SK-N-SH treated with all-trans-retinoic acid at 6 μM for 48 hours (cell line): ENCODE measurements around the gene BZW2.

Source experiments
- ATAC-seq: fragments of 200-7000 bp; cut with Tn5 transposase; 3 replicates; pipeline ENCODE4 v1.9.1; 2020; ENCODE audit warnings: mild to moderate bottlenecking, moderate library complexity
- ARNTL ChIP-seq: fragments of 450-650 bp; formaldehyde crosslinking; IDR thresholded peaks from 2 replicates; pipeline ENCODE4 v1.5.0; 2020; ENCODE audit warnings: low read depth, mild to moderate bottlenecking, moderate library complexity, borderline replicate concordance
- BACH2 ChIP-seq: fragments of 250-450 bp; sonication (Bioruptor Pico); IDR thresholded peaks from 2 replicates; pipeline ENCODE4 v1.9.0; 2021; ENCODE audit warnings: mild to moderate bottlenecking, borderline replicate concordance
- CSDC2 ChIP-seq: fragments of 250-450 bp; sonication (Bioruptor Pico); IDR thresholded peaks from 2 replicates; pipeline ENCODE4 v1.5.0; 2020; ENCODE audit warnings: mild to moderate bottlenecking, moderate library complexity
- ESRRG ChIP-seq: fragments of 250-450 bp; sonication (Bioruptor Pico); IDR thresholded peaks from 2 replicates; pipeline ENCODE4 v1.6.1; 2021; ENCODE audit warnings: mild to moderate bottlenecking
- GLIS3 ChIP-seq: fragments of 250-450 bp; sonication (Bioruptor Pico); IDR thresholded peaks from 2 replicates; pipeline ENCODE4 v1.5.0; 2020; ENCODE audit warnings: mild to moderate bottlenecking, moderate library complexity
- ISL1 ChIP-seq: fragments of 250-450 bp; sonication (Bioruptor Pico); IDR thresholded peaks from 2 replicates; pipeline ENCODE4 v2.1.2; 2022; ENCODE audit warnings: mild to moderate bottlenecking, moderate library complexity
- OSR1 ChIP-seq: fragments of 250-450 bp; sonication (Bioruptor Pico); IDR thresholded peaks from 2 replicates; pipeline ENCODE4 v1.8.0; 2022; ENCODE audit warnings: moderate library complexity, mild to moderate bottlenecking, inconsistent platforms
- PPARA ChIP-seq: fragments of 250-450 bp; sonication (Bioruptor Pico); IDR thresholded peaks from 2 replicates; pipeline ENCODE4 v1.5.0; 2020; ENCODE audit warnings: mild to moderate bottlenecking, borderline replicate concordance
- RARB ChIP-seq: fragments of 250-450 bp; sonication (Bioruptor Pico); IDR thresholded peaks from 2 replicates; pipeline ENCODE4 v1.8.0; 2021; ENCODE audit warnings: mild to moderate bottlenecking, moderate library complexity
- SNAI2 ChIP-seq: fragments of 250-450 bp; sonication (Bioruptor Pico); IDR thresholded peaks from 2 replicates; pipeline ENCODE4 v1.5.0; 2020; ENCODE audit warnings: mild to moderate bottlenecking, moderate library complexity
- TCF4 ChIP-seq: fragments of 250-450 bp; sonication (Bioruptor Pico); IDR thresholded peaks from 2 replicates; pipeline ENCODE4 v1.8.0; 2021; ENCODE audit warnings: mild to moderate bottlenecking, moderate library complexity, borderline replicate concordance
- TOX ChIP-seq: fragments of 250-450 bp; sonication (Bioruptor Pico); IDR thresholded peaks from 2 replicates; pipeline ENCODE4 v1.8.0; 2021; ENCODE audit warnings: mild to moderate bottlenecking, moderate library complexity, borderline replicate concordance
- ZC3H10 ChIP-seq: fragments of 250-450 bp; sonication (Bioruptor Pico); IDR thresholded peaks from 2 replicates; pipeline ENCODE4 v1.5.1; 2021; ENCODE audit warnings: mild to moderate bottlenecking, moderate library complexity
- ZFP3 ChIP-seq: fragments of 250-450 bp; sonication (Bioruptor Pico); IDR thresholded peaks from 2 replicates; pipeline ENCODE4 v1.5.0; 2020; ENCODE audit warnings: mild to moderate bottlenecking, moderate library complexity
- ZFP30 ChIP-seq: fragments of 450-650 bp; formaldehyde crosslinking; IDR thresholded peaks from 2 replicates; pipeline ENCODE4 v1.5.0; 2022; ENCODE audit warnings: mild to moderate bottlenecking, moderate library complexity
- ZNF565 ChIP-seq: fragments of 450-650 bp; formaldehyde crosslinking; conservative IDR thresholded peaks from 2 replicates; pipeline ENCODE4 v1.5.0; 2020; ENCODE audit warnings: low read depth, mild to moderate bottlenecking, moderate library complexity
- ZNF70 ChIP-seq: fragments of 450-650 bp; formaldehyde crosslinking; IDR thresholded peaks from 2 replicates; pipeline ENCODE4 v1.5.0; 2020; ENCODE audit warnings: mild to moderate bottlenecking, moderate library complexity
- TF ChIP-seq, protein P1 (sequence below): fragments of 250-450 bp; sonication (Bioruptor Pico); IDR thresholded peaks from 2 replicates; pipeline ENCODE4 v1.8.0; 2021; ENCODE audit warnings: low read depth, mild to moderate bottlenecking, moderate library complexity, borderline replicate concordance
- TF ChIP-seq, protein P2 (sequence below): fragments of 250-450 bp; sonication (Bioruptor Pico); IDR thresholded peaks from 2 replicates; pipeline ENCODE4 v1.5.1; 2021; ENCODE audit warnings: mild to moderate bottlenecking, moderate library complexity
- TF ChIP-seq, protein P3 (sequence below): fragments of 250-450 bp; sonication (Bioruptor Pico); IDR thresholded peaks from 2 replicates; pipeline ENCODE4 v1.5.1; 2020; ENCODE audit warnings: low read depth, mild to moderate bottlenecking, moderate library complexity
- TF ChIP-seq, protein P4 (sequence below): fragments of 250-450 bp; sonication (Bioruptor Pico); IDR thresholded peaks from 2 replicates; pipeline ENCODE4 v1.5.0; 2020; ENCODE audit warnings: mild to moderate bottlenecking, moderate library complexity
- TF ChIP-seq, protein P5 (sequence below): fragments of 250-450 bp; sonication (Bioruptor Pico); IDR thresholded peaks from 2 replicates; pipeline ENCODE4 v1.8.0; 2020; ENCODE audit warnings: mild to moderate bottlenecking, moderate library complexity, borderline replicate concordance

Gene BZW2

DNA sequence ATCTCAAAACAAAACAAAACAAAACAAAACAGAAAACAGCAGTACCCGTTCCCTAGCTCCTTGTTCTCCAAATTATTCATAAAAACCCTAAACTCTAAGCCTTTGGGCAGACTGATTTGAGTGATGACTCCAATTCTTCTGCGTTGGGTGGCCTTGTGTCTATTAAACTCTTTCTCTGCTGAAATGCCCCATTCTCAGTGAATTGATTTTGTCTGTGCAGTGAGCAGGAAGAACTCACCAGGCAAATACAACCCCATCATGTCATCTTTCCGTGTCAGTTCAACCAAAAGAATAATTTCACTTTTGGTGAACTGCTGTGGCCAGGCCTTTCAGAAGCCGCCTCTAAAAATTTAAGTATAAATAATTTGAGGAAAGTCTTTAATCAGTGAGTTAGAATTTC, 89.0 kb downstream of the BZW2 start:
- TF ChIP-seq, protein P1, sequence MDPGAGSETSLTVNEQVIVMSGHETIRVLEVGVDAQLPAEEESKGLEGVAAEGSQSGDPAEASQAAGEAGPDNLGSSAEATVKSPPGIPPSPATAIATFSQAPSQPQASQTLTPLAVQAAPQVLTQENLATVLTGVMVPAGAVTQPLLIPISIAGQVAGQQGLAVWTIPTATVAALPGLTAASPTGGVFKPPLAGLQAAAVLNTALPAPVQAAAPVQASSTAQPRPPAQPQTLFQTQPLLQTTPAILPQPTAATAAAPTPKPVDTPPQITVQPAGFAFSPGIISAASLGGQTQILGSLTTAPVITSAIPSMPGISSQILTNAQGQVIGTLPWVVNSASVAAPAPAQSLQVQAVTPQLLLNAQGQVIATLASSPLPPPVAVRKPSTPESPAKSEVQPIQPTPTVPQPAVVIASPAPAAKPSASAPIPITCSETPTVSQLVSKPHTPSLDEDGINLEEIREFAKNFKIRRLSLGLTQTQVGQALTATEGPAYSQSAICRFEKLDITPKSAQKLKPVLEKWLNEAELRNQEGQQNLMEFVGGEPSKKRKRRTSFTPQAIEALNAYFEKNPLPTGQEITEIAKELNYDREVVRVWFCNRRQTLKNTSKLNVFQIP (CRISPR knock-in tag), result no peak
- no peak for TF ChIP-seq ARNTL (CRISPR knock-in tag)
- TF ChIP-seq OSR1, result no peak
- TF ChIP-seq ISL1 (CRISPR knock-in tag), result no peak
- TF ChIP-seq, protein P2, sequence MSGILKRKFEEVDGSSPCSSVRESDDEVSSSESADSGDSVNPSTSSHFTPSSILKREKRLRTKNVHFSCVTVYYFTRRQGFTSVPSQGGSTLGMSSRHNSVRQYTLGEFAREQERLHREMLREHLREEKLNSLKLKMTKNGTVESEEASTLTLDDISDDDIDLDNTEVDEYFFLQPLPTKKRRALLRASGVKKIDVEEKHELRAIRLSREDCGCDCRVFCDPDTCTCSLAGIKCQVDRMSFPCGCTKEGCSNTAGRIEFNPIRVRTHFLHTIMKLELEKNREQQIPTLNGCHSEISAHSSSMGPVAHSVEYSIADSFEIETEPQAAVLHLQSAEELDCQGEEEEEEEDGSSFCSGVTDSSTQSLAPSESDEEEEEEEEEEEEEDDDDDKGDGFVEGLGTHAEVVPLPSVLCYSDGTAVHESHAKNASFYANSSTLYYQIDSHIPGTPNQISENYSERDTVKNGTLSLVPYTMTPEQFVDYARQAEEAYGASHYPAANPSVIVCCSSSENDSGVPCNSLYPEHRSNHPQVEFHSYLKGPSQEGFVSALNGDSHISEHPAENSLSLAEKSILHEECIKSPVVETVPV (CRISPR knock-in tag), result no peak
- TF ChIP-seq ZNF70 (CRISPR knock-in tag), result no peak
- no peak for TF ChIP-seq ZFP30 (CRISPR knock-in tag)
- TF ChIP-seq GLIS3 (CRISPR knock-in tag), result no peak
- TF ChIP-seq ESRRG (CRISPR knock-in tag), result no peak
- TF ChIP-seq ZNF565 (CRISPR knock-in tag), result no peak
- TF ChIP-seq TCF4, result no peak
- TF ChIP-seq PPARA (CRISPR knock-in tag), result no peak
- no peak for TF ChIP-seq ZC3H10
- TF ChIP-seq, protein P3, sequence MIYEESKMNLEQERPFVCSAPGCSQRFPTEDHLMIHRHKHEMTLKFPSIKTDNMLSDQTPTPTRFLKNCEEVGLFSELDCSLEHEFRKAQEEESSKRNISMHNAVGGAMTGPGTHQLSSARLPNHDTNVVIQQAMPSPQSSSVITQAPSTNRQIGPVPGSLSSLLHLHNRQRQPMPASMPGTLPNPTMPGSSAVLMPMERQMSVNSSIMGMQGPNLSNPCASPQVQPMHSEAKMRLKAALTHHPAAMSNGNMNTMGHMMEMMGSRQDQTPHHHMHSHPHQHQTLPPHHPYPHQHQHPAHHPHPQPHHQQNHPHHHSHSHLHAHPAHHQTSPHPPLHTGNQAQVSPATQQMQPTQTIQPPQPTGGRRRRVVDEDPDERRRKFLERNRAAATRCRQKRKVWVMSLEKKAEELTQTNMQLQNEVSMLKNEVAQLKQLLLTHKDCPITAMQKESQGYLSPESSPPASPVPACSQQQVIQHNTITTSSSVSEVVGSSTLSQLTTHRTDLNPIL (CRISPR knock-in tag), result no peak
- TF ChIP-seq ZFP3 (CRISPR knock-in tag), result no peak
- TF ChIP-seq, protein P4, sequence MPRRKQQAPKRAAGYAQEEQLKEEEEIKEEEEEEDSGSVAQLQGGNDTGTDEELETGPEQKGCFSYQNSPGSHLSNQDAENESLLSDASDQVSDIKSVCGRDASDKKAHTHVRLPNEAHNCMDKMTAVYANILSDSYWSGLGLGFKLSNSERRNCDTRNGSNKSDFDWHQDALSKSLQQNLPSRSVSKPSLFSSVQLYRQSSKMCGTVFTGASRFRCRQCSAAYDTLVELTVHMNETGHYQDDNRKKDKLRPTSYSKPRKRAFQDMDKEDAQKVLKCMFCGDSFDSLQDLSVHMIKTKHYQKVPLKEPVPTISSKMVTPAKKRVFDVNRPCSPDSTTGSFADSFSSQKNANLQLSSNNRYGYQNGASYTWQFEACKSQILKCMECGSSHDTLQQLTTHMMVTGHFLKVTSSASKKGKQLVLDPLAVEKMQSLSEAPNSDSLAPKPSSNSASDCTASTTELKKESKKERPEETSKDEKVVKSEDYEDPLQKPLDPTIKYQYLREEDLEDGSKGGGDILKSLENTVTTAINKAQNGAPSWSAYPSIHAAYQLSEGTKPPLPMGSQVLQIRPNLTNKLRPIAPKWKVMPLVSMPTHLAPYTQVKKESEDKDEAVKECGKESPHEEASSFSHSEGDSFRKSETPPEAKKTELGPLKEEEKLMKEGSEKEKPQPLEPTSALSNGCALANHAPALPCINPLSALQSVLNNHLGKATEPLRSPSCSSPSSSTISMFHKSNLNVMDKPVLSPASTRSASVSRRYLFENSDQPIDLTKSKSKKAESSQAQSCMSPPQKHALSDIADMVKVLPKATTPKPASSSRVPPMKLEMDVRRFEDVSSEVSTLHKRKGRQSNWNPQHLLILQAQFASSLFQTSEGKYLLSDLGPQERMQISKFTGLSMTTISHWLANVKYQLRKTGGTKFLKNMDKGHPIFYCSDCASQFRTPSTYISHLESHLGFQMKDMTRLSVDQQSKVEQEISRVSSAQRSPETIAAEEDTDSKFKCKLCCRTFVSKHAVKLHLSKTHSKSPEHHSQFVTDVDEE (CRISPR knock-in tag), result no peak
- no peak for ATAC-seq

DNA sequence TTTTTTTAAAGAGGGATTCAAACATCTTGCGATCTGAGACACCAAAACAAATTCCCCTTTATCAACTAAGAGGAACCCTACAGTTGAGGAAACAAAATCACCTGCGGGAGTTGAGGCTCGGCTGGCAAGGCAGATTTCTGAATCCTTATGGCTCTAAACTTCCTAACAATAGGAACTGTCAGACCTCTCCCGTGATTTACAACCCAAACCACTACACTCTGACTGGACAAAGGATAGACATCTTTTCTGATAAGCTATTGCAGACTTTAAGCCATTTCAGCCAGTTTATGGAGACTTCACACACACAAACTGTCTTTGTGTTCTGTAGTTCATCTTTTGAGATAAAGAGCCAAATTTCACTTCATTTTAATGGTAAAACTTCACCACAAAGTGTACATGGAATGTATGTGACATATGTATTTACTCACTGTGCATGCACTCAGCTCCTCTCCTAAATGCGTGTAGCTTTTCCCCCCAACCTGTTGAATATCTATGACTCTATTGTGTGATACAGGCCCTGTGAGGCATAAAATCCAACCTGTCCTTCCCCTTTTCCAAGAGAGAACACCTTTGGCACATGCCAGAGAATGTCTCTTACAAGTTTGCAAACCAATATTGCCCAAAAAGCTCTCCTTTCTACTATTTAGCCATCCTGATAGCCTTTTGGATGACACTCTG, 92.2 kb downstream of the BZW2 start:
- no peak for ATAC-seq
- TF ChIP-seq SNAI2, result no peak
- no peak for TF ChIP-seq TOX

DNA sequence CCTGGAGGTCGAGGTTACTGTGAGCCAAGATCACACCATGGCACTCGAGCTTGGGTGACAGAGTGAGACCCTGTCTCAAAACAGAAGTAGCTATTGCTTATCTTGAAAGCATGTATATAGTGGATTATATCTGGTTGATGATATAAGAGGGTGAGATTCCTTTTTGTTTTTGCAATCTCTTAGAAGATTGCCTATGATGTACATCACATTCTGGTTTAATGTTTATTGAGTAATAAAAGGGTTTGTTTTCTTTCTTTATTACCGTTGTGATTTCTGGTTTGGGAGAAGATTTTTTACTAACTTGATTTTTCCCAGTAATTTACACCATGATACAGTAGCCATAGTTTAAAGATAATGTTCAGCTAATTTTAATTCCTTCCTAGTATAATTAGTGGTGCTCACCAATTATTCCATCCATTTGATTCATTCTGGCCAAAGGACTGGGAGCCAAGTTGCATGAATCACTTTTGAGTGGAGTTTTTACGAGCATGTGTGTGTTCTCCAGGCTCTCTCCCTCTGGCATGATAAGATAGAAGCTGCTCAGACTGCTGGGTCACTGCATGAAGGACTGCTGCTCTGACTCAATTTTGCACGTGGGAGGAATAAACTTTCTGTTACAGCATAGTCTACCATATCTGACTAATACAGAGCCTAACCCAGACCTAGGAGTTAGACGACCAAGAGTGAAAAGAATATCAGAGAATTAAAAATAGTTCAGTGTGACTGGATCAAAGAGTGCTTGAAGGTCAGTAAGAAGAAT, 94.1 kb downstream of the BZW2 start:
- ATAC-seq, result peak; percentile 91
- peak; percentile 80; the same call in 1 of the 2 replicates for TF ChIP-seq SNAI2
- TF ChIP-seq PPARA (CRISPR knock-in tag), result no peak
- TF ChIP-seq, protein P4 (CRISPR knock-in tag), result 0 out of 2 replicates have a peak, but pooled peaks have one; percentile 26
- TF ChIP-seq, protein P5, sequence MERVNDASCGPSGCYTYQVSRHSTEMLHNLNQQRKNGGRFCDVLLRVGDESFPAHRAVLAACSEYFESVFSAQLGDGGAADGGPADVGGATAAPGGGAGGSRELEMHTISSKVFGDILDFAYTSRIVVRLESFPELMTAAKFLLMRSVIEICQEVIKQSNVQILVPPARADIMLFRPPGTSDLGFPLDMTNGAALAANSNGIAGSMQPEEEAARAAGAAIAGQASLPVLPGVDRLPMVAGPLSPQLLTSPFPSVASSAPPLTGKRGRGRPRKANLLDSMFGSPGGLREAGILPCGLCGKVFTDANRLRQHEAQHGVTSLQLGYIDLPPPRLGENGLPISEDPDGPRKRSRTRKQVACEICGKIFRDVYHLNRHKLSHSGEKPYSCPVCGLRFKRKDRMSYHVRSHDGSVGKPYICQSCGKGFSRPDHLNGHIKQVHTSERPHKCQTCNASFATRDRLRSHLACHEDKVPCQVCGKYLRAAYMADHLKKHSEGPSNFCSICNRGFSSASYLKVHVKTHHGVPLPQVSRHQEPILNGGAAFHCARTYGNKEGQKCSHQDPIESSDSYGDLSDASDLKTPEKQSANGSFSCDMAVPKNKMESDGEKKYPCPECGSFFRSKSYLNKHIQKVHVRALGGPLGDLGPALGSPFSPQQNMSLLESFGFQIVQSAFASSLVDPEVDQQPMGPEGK (CRISPR knock-in tag), result no peak
- no peak for TF ChIP-seq ARNTL (CRISPR knock-in tag)
- TF ChIP-seq, protein P3 (CRISPR knock-in tag), result peak; percentile 73; the same call in 1 of the 2 replicates
- no peak for TF ChIP-seq ZC3H10
- no peak for TF ChIP-seq ESRRG (CRISPR knock-in tag)
- TF ChIP-seq ZFP3 (CRISPR knock-in tag), result peak; percentile 75; the same call in 1 of the 2 replicates
- no peak for TF ChIP-seq RARB (CRISPR knock-in tag)
- TF ChIP-seq BACH2, result no peak
- TF ChIP-seq CSDC2 (CRISPR knock-in tag), result no peak
- TF ChIP-seq OSR1, result no peak
- TF ChIP-seq ZNF565 (CRISPR knock-in tag), result no peak
